Right ventricle myocardium superior (tissue), 1 donor: ENCODE results near the gene SERGEF. TPM values are rescaled to one million over a fixed set of nuclear protein-coding genes. Genes with fewer than 3 reads are reported as not detected.

Experiments
- ATAC-seq: fragments of 200-7000 bp; cut with Tn5 transposase; one replicate; pipeline ENCODE4 v1.9.1; 2020; ENCODE audit warnings: mild to moderate bottlenecking; ENCODE audit not compliant: poor library complexity
- DNase-seq: peaks from one replicate; pipeline ENCODE4 v3.0.0-alpha.2; 2020
- intact Hi-C: fragments of 100-400 bp; cut with DNase I; formaldehyde crosslinking; loops from one replicate; pipeline ENCODE4 v1.11.2; 2022
- total RNA-seq: library from RNA; stranded (reverse); fragmentation: NEBNext Ultra II Directional; extraction: Animal tissue kit (Norgen Biotek cat#: 25700); gene quantifications from one replicate; pipeline ENCODE4 v1.2.1, GENCODE V29; 2021
- donor health status: DM: no; HTN: yes; CAD: no; lungs with severe emphysema.

The SERGEF gene
- total RNA-seq, 1 donor from 2014 or later: 14.7 TPM

- intact Hi-C loops: no loop called here
- ATAC-seq (no peak), DNase-seq (peak; percentile 27)
Measured at GRCh38 chr11:17753153-17753552, 259.7 kb downstream of the SERGEF start.

- ATAC-seq (no peak), DNase-seq (peak; percentile 19)
- intact Hi-C loops: no loop called here
Measured at GRCh38 chr11:17752144-17752543, 260.7 kb downstream of the SERGEF start.

- ATAC-seq (no peak), DNase-seq (no peak)
- intact Hi-C loops: no loop called here
Measured at GRCh38 chr11:17751558-17751957, 261.3 kb downstream of the SERGEF start.

- intact Hi-C loops: no loop called here
- DNase-seq (no peak), ATAC-seq (no peak)
Measured at GRCh38 chr11:17750801-17751165, 262.1 kb downstream of the SERGEF start.

- DNase-seq (peak; percentile 34), ATAC-seq (peak; percentile 55)
- intact Hi-C loops: no loop called here
Measured at GRCh38 chr11:17750013-17750800, 262.6 kb downstream of the SERGEF start.

DNA sequence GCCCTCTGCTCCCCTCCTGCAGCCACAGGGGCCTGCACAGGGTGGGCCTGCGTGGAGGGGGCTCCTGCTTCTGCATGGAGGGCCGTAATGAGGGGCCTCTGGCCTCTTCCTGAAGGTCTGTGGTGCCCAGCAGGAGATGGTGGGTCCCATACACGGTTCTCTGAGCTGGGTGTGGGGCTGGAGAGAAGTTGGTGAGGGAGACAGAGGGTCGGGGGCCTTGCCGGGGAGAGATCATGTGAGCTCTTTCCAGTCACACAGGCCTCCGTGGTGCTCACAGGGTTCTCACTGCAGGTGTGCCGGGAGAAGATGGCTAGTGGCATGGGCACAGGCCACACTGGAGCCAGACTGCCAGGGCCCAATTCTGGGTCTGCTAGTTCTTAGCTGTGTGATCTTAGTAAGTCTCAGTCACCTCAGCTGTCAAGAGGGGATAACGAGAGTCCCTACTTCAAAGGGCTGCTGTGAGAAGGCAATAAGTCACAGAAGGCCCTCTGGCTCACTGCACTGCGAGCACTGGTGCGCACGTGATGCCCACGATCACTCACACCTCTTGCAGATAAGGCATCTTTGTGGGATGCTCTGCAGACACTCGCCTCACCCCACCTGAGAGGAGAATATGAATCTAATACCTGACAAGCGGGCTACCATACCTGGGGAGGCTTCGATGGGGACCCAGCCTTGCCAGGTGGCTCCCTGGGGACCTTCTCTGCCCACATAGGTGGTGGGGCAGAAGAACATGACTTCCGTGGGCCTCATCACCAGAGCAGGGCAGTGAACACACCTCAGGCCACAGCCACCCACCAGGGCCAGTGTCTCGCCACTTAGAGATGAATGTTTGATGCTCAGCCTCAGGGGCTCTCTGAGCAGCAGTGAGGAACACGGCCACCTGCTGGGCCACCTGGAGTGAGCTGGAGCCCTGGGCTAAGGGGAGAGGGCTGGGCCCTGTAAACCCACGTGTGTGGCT is 263.8 kb downstream of the SERGEF start:
- DNase-seq (peak; percentile 31), ATAC-seq (no peak)
- intact Hi-C loops: no loop called here

- ATAC-seq: no peak
- no peak for DNase-seq
- intact Hi-C loops: no loop called here
Measured at GRCh38 chr11:17748044-17748443, 264.8 kb downstream of the SERGEF start.

- ATAC-seq (no peak), DNase-seq (no peak)
- intact Hi-C loops: no loop called here
Measured at GRCh38 chr11:17747131-17747955, 265.5 kb downstream of the SERGEF start.

DNA sequence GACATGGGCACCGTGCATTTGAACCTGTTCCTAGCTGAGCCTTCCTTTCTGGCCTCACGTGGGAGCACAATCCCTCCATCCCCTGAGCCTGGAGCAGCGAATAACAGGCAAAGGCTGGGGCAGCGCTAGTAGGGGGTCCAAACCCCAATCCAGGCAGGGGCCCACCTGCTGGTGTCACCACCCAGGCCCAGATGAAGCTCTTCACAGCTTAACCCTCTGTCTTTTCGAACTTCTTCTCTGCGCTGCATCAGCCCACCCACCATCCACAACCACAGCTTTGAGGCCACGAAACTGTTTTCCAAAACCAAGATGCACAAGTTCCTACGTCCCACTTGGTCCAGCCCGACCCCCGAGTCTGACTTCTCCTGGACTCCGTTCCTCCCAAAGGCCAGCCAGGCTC is 266.8 kb downstream of the SERGEF start:
- ATAC-seq (no peak), DNase-seq (no peak)
- intact Hi-C loops: no loop called here

GRCh38 chr11:17745023-17745772 is 267.6 kb downstream of the SERGEF start:
- intact Hi-C loops: no loop called here
- ATAC-seq (no peak), DNase-seq (peak; percentile 24)

DNA sequence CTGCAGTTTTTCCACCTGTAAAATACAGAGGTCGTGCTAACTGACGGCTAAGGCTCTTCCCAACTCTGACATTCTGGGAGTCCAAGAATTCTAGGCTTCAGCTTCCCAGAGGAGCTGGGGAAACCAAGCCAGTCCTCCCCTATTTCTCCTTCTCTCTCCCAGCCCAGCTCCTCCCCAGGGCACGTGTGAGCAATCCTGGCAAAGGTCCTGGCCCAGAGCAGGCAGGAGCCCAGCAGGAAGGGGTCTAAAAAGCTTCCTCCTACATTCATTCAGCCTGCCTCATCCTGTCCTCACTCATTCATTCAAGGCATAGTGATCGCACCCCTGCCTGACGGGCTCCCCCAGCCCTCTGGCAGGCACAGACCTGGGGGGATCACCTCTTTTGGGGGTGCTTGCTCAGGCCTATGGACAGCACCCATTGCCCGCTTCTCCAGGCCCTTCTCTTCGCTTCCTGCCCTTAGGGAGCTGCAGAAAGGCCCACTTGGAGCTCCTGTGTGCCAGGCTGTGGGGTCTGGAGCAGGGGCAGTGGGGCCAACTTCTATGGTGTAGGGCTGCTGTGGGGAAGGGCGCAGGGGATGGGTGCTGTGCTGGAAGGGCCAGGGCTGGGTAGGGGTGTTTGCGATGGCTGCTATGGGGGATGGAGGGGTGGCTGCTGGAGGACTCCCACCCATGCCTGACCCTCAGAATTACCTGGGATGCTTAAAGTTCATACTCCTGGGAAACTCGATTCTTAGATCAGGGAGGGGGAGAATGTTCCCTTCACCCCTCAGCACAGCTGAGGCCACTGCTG is 268.5 kb downstream of the SERGEF start:
- DNase-seq (no peak), ATAC-seq (no peak)
- intact Hi-C loops: no loop called here

- ATAC-seq: no peak
Measured at GRCh38 chr11:17743808-17744119, 269.1 kb downstream of the SERGEF start.

GRCh38 chr11:17743026-17743807 is 269.6 kb downstream of the SERGEF start:
- DNase-seq (no peak), ATAC-seq (no peak)
- intact Hi-C loops: no loop called here

More at GRCh38 chr11:17743808-17744119, 269.1 kb downstream of the SERGEF start:
- intact Hi-C loops: no loop called here
- DNase-seq: no peak

DNA sequence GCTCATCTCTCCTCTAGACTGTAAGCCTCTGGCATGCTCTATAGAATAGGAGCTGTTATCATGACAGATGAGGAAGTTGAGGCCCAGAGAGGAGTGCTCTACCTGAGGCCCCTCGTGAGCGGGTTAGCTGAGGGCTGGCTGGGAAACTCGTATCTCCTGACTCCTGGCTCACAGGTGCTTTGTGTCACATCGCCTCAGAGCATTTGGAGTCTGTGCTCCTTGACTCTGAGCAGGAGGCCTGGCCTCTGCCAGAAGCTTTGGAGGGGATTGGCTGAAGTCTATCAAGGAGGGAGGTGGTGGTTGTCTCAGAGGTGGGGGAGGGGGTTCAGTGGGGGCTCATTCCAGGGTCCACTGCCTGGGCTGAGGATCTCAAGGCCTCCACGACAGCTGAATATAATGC is 270.8 kb downstream of the SERGEF start:
- ATAC-seq: no peak
- peak; percentile 16 for DNase-seq

DNA sequence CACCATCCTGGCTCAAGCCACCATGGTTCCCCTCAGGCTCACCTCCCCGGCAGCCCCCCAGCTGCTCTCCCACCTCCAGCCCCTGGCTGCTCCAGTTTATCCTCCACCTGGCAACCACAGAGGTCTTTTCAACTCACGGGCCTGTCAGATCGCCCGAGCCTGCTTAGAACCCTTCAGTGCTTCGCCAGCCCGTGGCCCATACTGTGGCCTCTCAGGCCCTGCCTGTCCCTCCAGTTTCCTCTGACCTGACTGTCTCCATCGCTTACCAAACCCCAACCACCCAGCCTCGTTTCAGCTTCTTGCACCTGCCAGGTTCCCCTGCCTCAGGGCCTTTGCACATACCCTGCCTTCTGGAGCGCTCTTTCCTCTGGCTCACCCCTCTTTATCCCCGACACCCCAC is 271.4 kb downstream of the SERGEF start:
- intact Hi-C loops: no loop called here
- DNase-seq: peak; percentile 27
- no peak for ATAC-seq

More for the DNA sequence above, 270.8 kb downstream of the SERGEF start:
- intact Hi-C loops: no loop called here

GRCh38 chr11:17740649-17741235 is 272.1 kb downstream of the SERGEF start:
- intact Hi-C loops: no loop called here
- no peak for ATAC-seq
- no peak for DNase-seq

DNA sequence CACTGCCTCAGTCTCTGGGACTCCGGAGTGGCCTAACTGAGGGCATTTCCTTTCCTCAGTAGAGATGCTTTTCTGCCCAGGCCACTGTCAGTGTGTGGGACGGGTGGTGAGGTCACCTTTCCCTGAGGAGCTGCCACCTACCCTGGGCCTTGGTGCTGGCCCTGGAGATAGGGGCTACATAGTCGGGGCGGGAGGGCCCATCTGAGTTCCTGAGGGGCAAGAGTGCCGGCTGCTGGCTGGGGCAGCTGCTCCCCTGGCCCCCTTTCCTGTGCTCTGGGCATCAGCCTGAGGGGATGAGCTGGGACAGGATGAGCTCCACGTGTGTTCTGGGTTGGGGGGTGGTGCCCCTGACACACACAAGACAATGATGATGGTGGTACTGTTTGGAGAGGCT is 272.9 kb downstream of the SERGEF start:
- DNase-seq (no peak), ATAC-seq (no peak)
- intact Hi-C loops: no loop called here
